GM20000 (cell line): ENCODE measurements around the gene PAX8.
A peak's percentile ranks its signal among the peaks of the same experiment; 100 is the strongest.

Experiments used
- DNase-seq: peaks from one replicate; pipeline ENCODE4 v3.0.0; 2012; ENCODE audit warnings: low spot score
- CTCF ChIP-seq: IDR thresholded peaks from 2 replicates; pipeline ENCODE4 v1.5.1; 2012; ENCODE audit warnings: mild to moderate bottlenecking, control low read depth; ENCODE audit errors: extremely low read depth, missing control alignments

PAX8 gene

GRCh38 chr2:113206251-113206650 is 72.5 kb downstream of the PAX8 start:
- no peak for TF ChIP-seq CTCF
- DNase-seq: no peak

GRCh38 chr2:113203901-113204519 is 74.7 kb downstream of the PAX8 start:
- TF ChIP-seq CTCF: peak; percentile 88

GRCh38 chr2:113203217-113203530 is 75.5 kb downstream of the PAX8 start:
- DNase-seq: no peak

More at GRCh38 chr2:113203901-113204519, 74.7 kb downstream of the PAX8 start:
- DNase-seq: peak; percentile 85

GRCh38 chr2:113202305-113203216 is 76.2 kb downstream of the PAX8 start:
- no peak for TF ChIP-seq CTCF
- DNase-seq: no peak

More at GRCh38 chr2:113203217-113203530, 75.5 kb downstream of the PAX8 start:
- TF ChIP-seq CTCF: no peak

GRCh38 chr2:113201496-113202304 is 77.0 kb downstream of the PAX8 start:
- TF ChIP-seq CTCF: no peak
- no peak for DNase-seq

- TF ChIP-seq CTCF: no peak
- no peak for DNase-seq
Measured at GRCh38 chr2:113200736-113201490, 77.8 kb downstream of the PAX8 start.
